Central memory CD8-positive, alpha-beta T cell (primary cell): ENCODE measurements around the gene EDARADD.
"Not testable (repeated sequence)": the region's sequence is repeated elsewhere in the genome, so short reads cannot be mapped to it uniquely, and the experiment has no call there.

Experiments used
- ATAC-seq: fragments of 150-1000 bp; cut with Tn5 transposase; replicated peaks from 2 replicates; pipeline ENCODE4 v1.10.0; 2022; ENCODE audit warnings: mild to moderate bottlenecking, moderate FRiP score, moderate number of reproducible peaks; ENCODE audit not compliant: poor library complexity, severe bottlenecking; ENCODE audit errors: extremely low read depth
- DNase-seq, 2 donors: peaks; one replicate each; pipeline ENCODE4 v3.0.0; 2021; ENCODE audit warnings: low spot score in 2 of 2
- H3K27ac Mint-ChIP-seq: one replicate; pipeline ENCODE4 v1.8.0; 2022; ENCODE audit warnings: low read depth, mild to moderate bottlenecking, moderate library complexity, mixed read lengths
- H3K27me3 Mint-ChIP-seq: one replicate; pipeline ENCODE4 v1.8.0; 2022; ENCODE audit warnings: mixed read lengths
- H3K36me3 Mint-ChIP-seq: one replicate; pipeline ENCODE4 v1.8.0; 2022; ENCODE audit warnings: mild to moderate bottlenecking, moderate library complexity, mixed read lengths; ENCODE audit not compliant: insufficient read depth
- H3K4me1 Mint-ChIP-seq: one replicate; pipeline ENCODE4 v1.8.0; 2022; ENCODE audit warnings: mixed read lengths
- H3K4me3 Mint-ChIP-seq: one replicate; pipeline ENCODE4 v1.8.0; 2022; ENCODE audit warnings: mild to moderate bottlenecking, moderate library complexity, mixed read lengths
- H3K9me3 Mint-ChIP-seq: one replicate; pipeline ENCODE4 v1.8.0; 2022; ENCODE audit warnings: mixed read lengths

The EDARADD gene

GRCh38 chr1:236366681-236367080 is 27.4 kb upstream of the EDARADD start:
- not testable (repeated sequence) for DNase-seq, ATAC-seq, H3K36me3 Mint-ChIP-seq, H3K4me3 Mint-ChIP-seq, H3K4me1 Mint-ChIP-seq, H3K27me3 Mint-ChIP-seq, H3K27ac Mint-ChIP-seq, H3K9me3 Mint-ChIP-seq

- Mint-ChIP-seq H3K4me3 (no peak overlapping the region), H3K9me3 (no peaks in the 10 kb centered on the region), H3K4me1 (no peaks in the 10 kb centered on the region), H3K36me3 (no peaks in the 10 kb centered on the region), H3K27me3 (no peaks in the 10 kb centered on the region), H3K27ac (no peak overlapping the region)
- ATAC-seq (no peak), DNase-seq (no peak)
Measured at GRCh38 chr1:236370420-236370819, 23.7 kb upstream of the EDARADD start.

- no peaks in the 10 kb centered on the region for H3K27me3 Mint-ChIP-seq
- H3K27ac Mint-ChIP-seq, result no peak overlapping the region
- no peaks in the 10 kb centered on the region for H3K4me1 Mint-ChIP-seq
- DNase-seq (no peak), ATAC-seq (no peak)
- no peak overlapping the region for H3K4me3 Mint-ChIP-seq
- H3K9me3 Mint-ChIP-seq, result no peaks in the 10 kb centered on the region
- no peaks in the 10 kb centered on the region for H3K36me3 Mint-ChIP-seq
Measured at GRCh38 chr1:236371083-236371482, 23.0 kb upstream of the EDARADD start.

- no peaks in the 10 kb centered on the region for H3K4me1 Mint-ChIP-seq
- H3K4me3 Mint-ChIP-seq, result no peak overlapping the region
- no peak overlapping the region for H3K27ac Mint-ChIP-seq
- no peaks in the 10 kb centered on the region for H3K9me3 Mint-ChIP-seq
- no peaks in the 10 kb centered on the region for H3K27me3 Mint-ChIP-seq
- peaks cover 3% of the 10 kb centered on the region for H3K36me3 Mint-ChIP-seq
- DNase-seq (no peak), ATAC-seq (no peak)
Measured at GRCh38 chr1:236377832-236378535, 16.1 kb upstream of the EDARADD start.

DNA sequence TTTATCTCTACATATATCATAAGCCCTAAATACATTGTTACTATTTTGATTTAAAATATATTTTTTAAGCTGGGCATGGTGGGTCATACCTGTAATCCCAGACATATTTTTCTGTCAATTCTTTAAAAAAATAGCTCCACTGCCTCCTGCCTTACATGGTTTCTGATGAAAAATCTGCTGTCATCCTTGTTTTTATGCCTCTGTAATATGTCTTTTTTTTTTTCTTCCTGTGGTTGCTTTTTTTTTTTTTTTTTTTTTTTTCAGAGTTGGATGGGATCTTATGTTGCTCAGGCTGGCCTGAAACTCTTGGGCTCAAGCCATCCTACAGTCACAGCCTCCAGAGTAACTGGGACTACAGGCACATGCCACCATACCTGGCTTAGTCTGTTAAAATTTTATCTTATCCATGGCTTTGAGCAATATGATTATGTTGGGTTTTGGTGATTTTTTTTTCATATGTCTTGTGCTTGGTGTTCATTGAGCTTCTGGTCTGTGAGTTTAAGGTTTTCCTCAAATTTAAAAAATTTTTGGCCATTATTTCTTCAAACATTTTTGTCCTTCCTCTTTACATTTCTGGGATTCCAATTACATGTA is 12.4 kb upstream of the EDARADD start:
- no peak for DNase-seq
- Mint-ChIP-seq H3K36me3 (peaks cover 3% of the 10 kb centered on the region), H3K9me3 (no peaks in the 10 kb centered on the region), H3K4me1 (no peaks in the 10 kb centered on the region), H3K27me3 (no peaks in the 10 kb centered on the region), H3K4me3 (no peak overlapping the region), H3K27ac (no peak overlapping the region)
- ATAC-seq, result no peak

DNA sequence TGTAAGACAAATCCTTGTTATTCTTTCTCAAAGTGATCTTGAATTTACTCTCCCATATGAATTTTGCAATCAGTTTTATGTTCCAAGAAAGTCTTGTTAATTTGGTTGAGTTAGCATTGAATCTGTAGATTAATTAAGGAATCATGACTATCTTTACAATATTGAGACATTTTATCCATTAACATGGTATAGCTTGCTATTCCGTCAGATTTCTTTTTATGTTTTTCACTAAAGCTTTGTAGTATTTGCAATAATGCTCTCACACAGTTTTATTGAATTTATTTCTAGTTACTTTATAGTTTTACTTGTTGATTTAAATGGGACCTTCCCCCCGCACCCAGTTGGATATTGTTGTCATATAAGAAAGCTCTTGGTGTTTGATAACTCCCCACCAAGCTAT is 5.8 kb upstream of the EDARADD start:
- no peak for DNase-seq
- H3K27ac Mint-ChIP-seq, result no peak overlapping the region
- no peaks in the 10 kb centered on the region for H3K9me3 Mint-ChIP-seq
- no peaks in the 10 kb centered on the region for H3K27me3 Mint-ChIP-seq
- H3K4me3 Mint-ChIP-seq, result no peak overlapping the region
- no peaks in the 10 kb centered on the region for H3K4me1 Mint-ChIP-seq
- H3K36me3 Mint-ChIP-seq, result no peaks in the 10 kb centered on the region
- ATAC-seq, result no peak

DNA sequence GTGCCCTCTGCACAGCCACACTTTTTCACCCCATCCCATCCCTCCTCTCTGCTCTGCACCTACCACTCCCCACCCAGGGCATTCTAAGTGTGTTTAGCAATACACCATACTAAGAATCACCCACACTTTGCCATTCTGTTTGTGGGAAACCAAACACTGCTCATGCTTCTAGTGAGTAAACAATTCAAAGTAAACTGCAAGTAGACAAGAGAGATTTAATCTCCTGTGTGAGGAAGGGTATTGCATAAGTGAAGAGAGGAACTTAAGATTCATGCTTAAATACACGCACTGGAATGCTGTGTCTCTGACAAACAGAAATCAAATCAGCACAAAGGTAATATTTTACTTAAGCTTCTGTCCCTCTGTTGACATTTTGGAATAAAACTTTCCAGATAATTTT is 4.8 kb upstream of the EDARADD start:
- ATAC-seq (no peak), DNase-seq (no peak)
- Mint-ChIP-seq H3K9me3 (no peaks in the 10 kb centered on the region), H3K27ac (no peak overlapping the region), H3K36me3 (no peaks in the 10 kb centered on the region), H3K27me3 (no peaks in the 10 kb centered on the region), H3K4me1 (peaks cover 5% of the 10 kb centered on the region), H3K4me3 (no peak overlapping the region)

- no peak for DNase-seq
Measured at GRCh38 chr1:236391008-236391407, 3.1 kb upstream of the EDARADD start.

DNA sequence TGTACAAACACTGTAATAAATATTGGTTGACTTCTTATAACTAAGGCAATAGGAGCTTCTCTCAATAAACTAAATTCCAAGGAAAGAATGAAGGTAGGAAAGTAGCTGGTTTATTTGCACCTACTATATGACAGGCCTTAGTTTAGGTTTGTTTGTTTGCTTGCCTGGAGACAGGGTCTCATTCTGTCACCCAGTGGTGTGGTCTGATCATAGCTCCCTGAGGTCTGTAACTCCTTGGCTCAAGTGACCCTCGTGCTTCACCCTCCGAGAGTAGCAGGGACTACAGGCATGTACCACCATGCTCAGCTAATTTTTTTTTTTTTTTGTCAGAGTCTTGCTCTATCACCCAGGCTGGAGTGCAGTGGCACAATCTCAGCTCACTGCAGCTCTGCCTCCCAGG is 1.9 kb upstream of the EDARADD start:
- H3K9me3 Mint-ChIP-seq, result no peaks in the 10 kb centered on the region
- H3K36me3 Mint-ChIP-seq, result peaks cover 8% of the 10 kb centered on the region
- DNase-seq (no peak), ATAC-seq (no peak)
- peaks cover 22% of the 10 kb centered on the region for H3K4me1 Mint-ChIP-seq
- H3K27me3 Mint-ChIP-seq, result no peaks in the 10 kb centered on the region
- H3K4me3 Mint-ChIP-seq, result no peak overlapping the region
- no peak overlapping the region for H3K27ac Mint-ChIP-seq

More at GRCh38 chr1:236391008-236391407, 3.1 kb upstream of the EDARADD start:
- no peak overlapping the region for H3K4me3 Mint-ChIP-seq
- H3K4me1 Mint-ChIP-seq, result peaks cover 16% of the 10 kb centered on the region
- ATAC-seq, result no peak
- H3K27ac Mint-ChIP-seq, result no peak overlapping the region
- H3K36me3 Mint-ChIP-seq, result peaks cover 6% of the 10 kb centered on the region
- no peaks in the 10 kb centered on the region for H3K9me3 Mint-ChIP-seq
- no peaks in the 10 kb centered on the region for H3K27me3 Mint-ChIP-seq

DNA sequence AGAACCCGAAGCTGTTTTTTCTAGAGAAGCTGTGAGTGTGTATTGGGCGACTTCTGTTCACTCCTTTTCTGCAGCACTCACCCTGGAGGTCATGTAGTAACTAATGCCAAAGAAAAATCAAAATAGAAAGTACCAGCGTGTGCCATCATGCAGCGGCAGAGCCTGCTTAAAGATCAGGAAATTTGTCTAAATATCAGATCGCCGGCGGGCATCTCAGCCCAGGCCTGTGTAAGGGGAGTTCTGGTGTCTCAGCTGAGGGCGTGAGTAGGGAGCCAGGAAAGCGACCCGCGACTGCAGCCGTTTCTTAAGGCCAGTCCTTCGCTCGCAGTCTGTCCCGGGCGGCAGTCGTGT is 768 bp downstream of the EDARADD start:
- Mint-ChIP-seq H3K4me1 (peaks cover 30% of the 10 kb centered on the region), H3K27ac (peak overlapping the region; percentile 95), H3K4me3 (peak overlapping the region; percentile 95), H3K36me3 (peaks cover 8% of the 10 kb centered on the region), H3K9me3 (no peaks in the 10 kb centered on the region), H3K27me3 (no peaks in the 10 kb centered on the region)
- DNase-seq (no peak), ATAC-seq (peak; percentile 55)

GRCh38 chr1:236395230-236395946 is 1.3 kb downstream of the EDARADD start:
- ATAC-seq (peak; percentile 78), DNase-seq (peak; percentile 35 to 47)
- Mint-ChIP-seq H3K4me1 (peaks cover 35% of the 10 kb centered on the region), H3K9me3 (no peaks in the 10 kb centered on the region), H3K4me3 (peak overlapping the region; percentile 95), H3K36me3 (peaks cover 8% of the 10 kb centered on the region), H3K27me3 (no peaks in the 10 kb centered on the region), H3K27ac (peak overlapping the region; percentile 95)

GRCh38 chr1:236395947-236396664 is 2.0 kb downstream of the EDARADD start:
- Mint-ChIP-seq H3K4me1 (peaks cover 35% of the 10 kb centered on the region), H3K27ac (peak overlapping the region; percentile 95), H3K9me3 (no peaks in the 10 kb centered on the region), H3K36me3 (peaks cover 8% of the 10 kb centered on the region), H3K27me3 (no peaks in the 10 kb centered on the region), H3K4me3 (peak overlapping the region; percentile 95)
- no peak for ATAC-seq
- DNase-seq, result no peak
